Astrocyte of the hippocampus (primary cell): Measurements from ENCODE around the gene USP31.

Experiments used
- DNase-seq: peaks from one replicate; pipeline ENCODE4 v3.0.0; 2011; ENCODE audit warnings: low read depth, low spot score

The USP31 gene

GRCh38 chr16:23149267-23149992, at the start of gene USP31:
USP31 (minus strand) TSS chr16:23149452; CDS start chr16:23149270, 182 bp downstream.
- peak; percentile 99 for DNase-seq

- no peak for DNase-seq
Observed at GRCh38 chr16:23196539-23196938, 47.3 kb upstream of the USP31 start.

GRCh38 chr16:23195366-23195978, 46.2 kb upstream of the USP31 start:
- no peak for DNase-seq

- no peak for DNase-seq
Observed at GRCh38 chr16:23194497-23195221, 45.4 kb upstream of the USP31 start.

GRCh38 chr16:23188911-23189310, 39.7 kb upstream of the USP31 start:
- DNase-seq, result no peak

- DNase-seq, result no peak
Observed at GRCh38 chr16:23187341-23187740, 38.1 kb upstream of the USP31 start.

- no peak for DNase-seq
Observed at GRCh38 chr16:23186171-23186570, 36.9 kb upstream of the USP31 start.

GRCh38 chr16:23185656-23186055, 36.4 kb upstream of the USP31 start:
- no peak for DNase-seq

- DNase-seq, result no peak
Observed at GRCh38 chr16:23183543-23183862, 34.3 kb upstream of the USP31 start.

- peak; percentile 39 for DNase-seq
Observed at GRCh38 chr16:23182679-23183542, 33.7 kb upstream of the USP31 start, which contains the start of gene SCNN1G. SCNN1G (plus strand) TSS chr16:23182745; CDS start chr16:23186272, 3,527 bp downstream.

- DNase-seq, result peak; percentile 86
Observed at GRCh38 chr16:23182206-23182678, 33.0 kb upstream of the USP31 start.

GRCh38 chr16:23181506-23181905, 32.3 kb upstream of the USP31 start:
- no peak for DNase-seq

GRCh38 chr16:23175651-23176050, 26.4 kb upstream of the USP31 start:
- no peak for DNase-seq

GRCh38 chr16:23174622-23175021, 25.4 kb upstream of the USP31 start:
- DNase-seq, result peak; percentile 55

- DNase-seq, result no peak
Observed at GRCh38 chr16:23172994-23173393, 23.7 kb upstream of the USP31 start.

- no peak for DNase-seq
Observed at GRCh38 chr16:23172583-23172982, 23.3 kb upstream of the USP31 start.

- no peak for DNase-seq
Observed at GRCh38 chr16:23164736-23165135, 15.5 kb upstream of the USP31 start.

GRCh38 chr16:23163921-23164320, 14.7 kb upstream of the USP31 start:
- DNase-seq, result no peak

- no peak for DNase-seq
Observed at GRCh38 chr16:23160574-23160973, 11.3 kb upstream of the USP31 start.

- no peak for DNase-seq
Observed at GRCh38 chr16:23160082-23160481, 10.8 kb upstream of the USP31 start.

- no peak for DNase-seq
Observed at GRCh38 chr16:23158114-23158513, 8.9 kb upstream of the USP31 start.
